Stimulated activated CD8-positive, alpha-beta memory T cell treated with anti-CD3 and anti-CD28 coated beads, Interleukin-4, amount 100 ng/mL, for 1 hour (primary cell): ENCODE data around the gene NSUN2.
"Not testable (repeated sequence)": the region's sequence is repeated elsewhere in the genome, so short reads cannot be mapped to it uniquely, and the experiment has no call there.

Experiments
- DNase-seq, 2 donors: peaks; one replicate each; pipeline ENCODE4 v3.0.0-alpha.2; 2020; ENCODE audit warnings: low read depth in 2 of 2, low spot score in 1 of 2

Gene NSUN2

DNA sequence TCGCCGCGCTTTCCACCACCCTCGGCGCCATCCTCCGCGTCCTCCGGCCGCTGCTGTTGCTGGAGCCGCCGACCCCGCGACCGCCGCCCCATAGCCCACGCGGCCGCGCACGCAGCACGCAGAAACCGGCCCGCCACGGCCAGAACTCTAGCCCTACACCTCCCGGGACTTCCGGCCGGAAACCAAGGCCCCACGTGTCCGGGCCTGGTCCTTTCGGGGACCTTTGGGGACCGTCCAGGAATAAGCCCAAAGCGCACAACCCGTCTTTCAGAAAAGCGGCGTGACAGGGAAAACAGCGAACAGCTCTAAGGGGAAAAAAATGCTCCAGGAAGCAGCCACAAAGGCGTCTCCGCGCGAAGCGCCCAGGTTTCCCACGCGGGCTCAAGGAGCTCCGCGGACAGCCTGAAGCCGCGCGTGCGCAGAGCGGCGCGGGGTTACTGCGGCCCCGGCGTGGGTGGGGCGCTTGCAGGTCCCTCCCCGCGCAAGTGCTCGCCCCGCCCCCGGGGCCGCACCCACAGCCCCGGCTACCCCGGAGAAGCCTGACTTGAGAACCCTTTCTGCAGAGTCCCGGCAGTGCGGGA, at the start of gene NSUN2, which contains the start of gene SRD5A1:
TSS of gene NSUN2 (minus strand) at position 157 of the 581 bp plus-strand sequence. CDS start at position 92, 65 bp downstream.
TSS of gene SRD5A1 (plus strand) at position 553 of the 581 bp plus-strand sequence. CDS start 137 bp downstream, outside the sequence.
- peak; percentile 79 to 83 for DNase-seq

DNA sequence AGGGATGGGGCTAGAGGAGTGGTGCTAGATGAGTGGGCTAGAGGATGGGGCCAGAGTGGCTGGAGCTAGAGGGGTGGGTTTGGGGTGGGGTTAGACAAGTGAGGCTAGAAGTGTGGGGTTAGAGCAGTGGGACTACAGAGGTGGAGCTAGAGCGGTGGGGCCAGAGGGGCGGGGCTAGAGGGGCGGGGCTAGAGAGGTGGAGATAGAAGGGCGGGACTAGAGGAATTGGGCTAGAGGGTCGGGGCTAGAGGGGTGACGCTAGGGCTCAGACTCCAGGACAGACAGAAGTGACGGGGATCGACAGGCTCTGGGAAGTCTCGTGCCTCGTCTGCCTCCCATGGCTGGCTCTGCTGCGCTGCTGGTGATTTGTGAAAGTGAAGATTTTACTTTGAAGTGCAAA, 49.4 kb upstream of the NSUN2 start:
- no peak for DNase-seq

GRCh38 chr5:6681682-6682081, 48.8 kb upstream of the NSUN2 start:
- DNase-seq: no peak

- no peak for DNase-seq
Measured at GRCh38 chr5:6680922-6681321, 48.1 kb upstream of the NSUN2 start.

DNA sequence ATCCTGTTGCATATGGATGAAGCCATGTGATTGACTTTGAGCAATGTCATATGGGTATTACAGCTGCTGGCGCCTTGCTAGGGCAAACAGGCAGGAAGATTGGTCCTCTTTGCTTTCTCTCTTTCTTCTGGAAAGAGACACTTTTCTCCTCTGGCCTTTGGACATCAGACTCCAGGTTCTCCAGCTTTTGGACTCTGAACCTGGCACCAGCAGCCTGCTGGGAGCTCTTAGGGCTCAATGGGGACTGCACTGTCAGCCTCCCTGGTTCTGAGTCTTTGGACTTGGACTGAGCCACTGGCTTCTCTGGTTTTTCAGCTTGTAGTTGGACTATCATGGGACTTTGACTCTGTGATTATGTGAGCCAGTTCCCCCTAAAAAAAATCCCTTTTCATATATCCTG, 45.5 kb upstream of the NSUN2 start:
- no peak for DNase-seq

DNA sequence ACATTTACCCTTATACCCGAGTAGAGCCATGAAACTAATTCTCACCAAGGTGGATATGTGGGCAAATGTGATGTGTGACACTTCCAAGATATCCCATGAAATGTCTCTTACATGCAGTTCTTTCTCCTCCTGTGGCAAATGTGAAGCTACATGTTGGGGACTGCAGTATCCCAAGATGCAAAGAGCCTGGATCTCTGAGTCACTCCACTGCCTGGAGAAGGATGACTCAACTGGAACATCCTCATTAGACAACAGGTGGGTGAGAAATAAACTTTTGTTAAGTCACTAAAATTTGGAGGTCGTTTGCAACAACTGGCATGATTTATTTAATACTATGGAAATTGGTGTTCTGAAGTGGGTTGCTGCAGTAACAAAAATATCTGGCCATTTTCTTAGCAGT, 43.9 kb upstream of the NSUN2 start:
- no peak for DNase-seq

DNA sequence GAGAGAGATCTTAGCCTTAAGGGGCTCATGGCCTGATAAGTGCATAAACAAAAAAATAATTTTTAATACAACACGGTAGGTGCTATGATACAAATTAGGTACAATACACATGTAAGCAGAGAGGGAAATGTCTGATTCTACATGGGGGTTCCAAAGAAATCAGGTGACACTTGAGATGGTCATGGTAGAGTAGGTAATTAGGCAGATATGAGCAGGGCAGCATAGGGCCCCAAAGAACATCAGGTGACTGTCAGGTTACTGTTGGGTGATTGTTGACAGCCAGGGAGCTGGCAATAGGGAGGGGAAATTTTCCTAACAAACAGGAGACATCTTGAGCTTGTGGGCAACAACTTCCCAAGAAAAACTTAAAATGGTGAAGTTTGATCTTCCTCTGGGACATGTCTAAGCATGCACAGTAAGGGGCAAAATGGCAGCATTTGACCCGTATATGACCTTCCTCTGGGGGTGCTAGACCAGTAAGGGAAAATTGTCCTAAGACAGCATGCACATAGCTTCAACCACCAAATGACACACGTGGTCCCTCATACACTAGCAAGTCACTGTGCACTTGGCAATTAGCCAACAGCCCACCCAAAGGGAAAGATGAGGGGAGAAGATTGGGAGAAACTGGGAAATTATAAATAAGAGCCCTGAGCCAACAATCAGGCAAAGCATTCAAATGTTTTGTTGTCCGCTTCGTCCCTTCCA, 43.1 kb upstream of the NSUN2 start:
- DNase-seq: no peak

DNA sequence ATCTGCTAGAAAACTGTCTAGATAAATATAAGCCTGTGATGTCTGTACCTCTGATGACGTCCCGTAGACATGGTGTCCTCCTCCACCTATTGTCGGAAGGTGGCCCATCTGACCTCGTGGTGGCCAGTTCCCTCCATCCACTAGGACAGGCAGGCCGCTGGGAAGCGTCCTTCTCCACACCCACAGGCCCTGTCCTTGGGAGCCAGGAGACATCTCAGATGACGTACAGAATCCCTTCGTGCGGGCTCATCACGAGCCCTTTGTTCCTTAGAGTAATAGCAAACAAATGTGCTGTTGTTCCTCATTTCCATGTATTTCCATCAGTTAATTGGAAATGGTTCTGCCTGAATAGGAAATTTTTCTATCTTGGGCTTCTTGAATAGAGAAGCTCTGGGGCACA, 42.0 kb upstream of the NSUN2 start:
- DNase-seq: no peak

GRCh38 chr5:6674421-6674820, 41.6 kb upstream of the NSUN2 start:
- no peak for DNase-seq

DNA sequence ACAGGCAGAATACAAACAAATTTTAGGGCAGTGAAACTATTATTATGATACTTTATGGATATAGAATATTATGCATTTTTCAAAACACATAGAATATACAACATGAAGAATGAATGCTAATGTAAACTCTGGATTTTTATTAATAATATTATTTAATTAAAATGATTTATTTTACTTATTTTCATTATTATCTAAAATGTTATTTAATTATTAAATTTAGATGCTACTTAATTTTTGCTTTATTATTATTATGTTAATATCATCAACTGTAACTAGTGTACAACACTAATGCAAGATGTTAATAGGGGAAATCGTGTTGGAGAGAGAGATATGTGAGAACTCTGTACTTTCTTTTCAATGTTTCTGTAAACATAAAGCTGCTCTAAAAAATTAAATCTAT, 41.1 kb upstream of the NSUN2 start:
- no peak for DNase-seq

GRCh38 chr5:6673031-6673430, 40.2 kb upstream of the NSUN2 start:
- DNase-seq: no peak

DNA sequence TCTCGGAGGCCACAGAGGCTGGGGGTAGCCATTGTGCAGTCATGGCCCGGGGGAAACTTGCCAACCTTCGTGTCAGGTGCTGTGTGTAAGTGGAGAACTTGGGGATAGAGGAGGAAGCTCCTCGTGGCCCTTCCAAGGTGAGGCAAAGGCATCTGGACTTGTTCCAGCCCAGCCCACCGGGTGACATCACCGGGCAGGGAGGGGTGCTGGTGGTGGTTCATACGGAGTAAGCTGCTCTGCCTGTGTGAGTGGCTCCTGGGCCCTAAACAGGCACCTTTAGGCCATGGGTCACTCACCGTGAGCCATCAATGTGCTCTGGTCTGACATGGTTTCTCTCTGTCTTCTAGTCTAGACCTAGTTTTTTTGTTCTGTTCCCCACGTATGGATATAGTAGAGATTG, 35.9 kb upstream of the NSUN2 start:
- DNase-seq: not testable (repeated sequence)

DNA sequence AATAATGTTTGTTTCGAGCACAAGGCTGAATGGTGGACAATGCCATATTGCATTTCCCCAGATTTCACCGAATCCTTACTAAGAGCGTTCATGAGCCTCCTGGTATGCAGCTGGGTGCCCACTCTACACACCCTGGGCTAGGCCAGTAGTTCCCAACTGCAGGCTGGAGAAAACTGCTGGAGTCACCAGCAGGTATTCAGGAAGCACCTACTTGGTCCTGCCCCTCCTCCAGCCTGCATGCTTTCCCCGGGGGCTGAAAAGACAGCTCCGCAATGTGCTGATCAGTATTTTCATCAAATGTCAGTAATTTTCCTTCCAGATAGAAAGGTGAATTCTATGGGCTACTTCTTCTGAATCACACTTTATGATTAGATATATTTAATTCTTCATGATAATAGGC, 34.8 kb upstream of the NSUN2 start:
- no peak for DNase-seq

DNA sequence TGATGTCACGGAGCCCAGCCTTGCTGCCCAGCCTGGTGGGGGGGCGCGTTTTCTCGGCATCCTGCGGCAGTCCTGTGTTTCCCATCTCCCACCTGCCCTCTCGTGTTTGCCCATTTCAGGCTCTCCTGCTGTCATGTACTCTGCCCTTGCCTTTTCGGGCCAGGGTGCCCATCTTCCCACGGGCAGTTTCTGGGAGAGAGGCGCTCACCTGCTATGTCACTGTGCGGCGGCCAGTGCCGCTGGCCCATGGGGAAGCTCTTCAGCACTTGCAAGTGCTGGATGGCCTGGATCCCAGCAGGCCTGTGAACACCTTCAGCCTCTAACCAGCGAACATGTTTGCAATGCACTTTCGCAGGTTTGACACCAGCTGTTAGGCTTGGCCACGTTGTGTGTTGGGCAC, 33.9 kb upstream of the NSUN2 start:
- no peak for DNase-seq

GRCh38 chr5:6660688-6661087, 27.8 kb upstream of the NSUN2 start:
- no peak for DNase-seq

GRCh38 chr5:6659941-6660684, 27.3 kb upstream of the NSUN2 start:
- no peak for DNase-seq

DNA sequence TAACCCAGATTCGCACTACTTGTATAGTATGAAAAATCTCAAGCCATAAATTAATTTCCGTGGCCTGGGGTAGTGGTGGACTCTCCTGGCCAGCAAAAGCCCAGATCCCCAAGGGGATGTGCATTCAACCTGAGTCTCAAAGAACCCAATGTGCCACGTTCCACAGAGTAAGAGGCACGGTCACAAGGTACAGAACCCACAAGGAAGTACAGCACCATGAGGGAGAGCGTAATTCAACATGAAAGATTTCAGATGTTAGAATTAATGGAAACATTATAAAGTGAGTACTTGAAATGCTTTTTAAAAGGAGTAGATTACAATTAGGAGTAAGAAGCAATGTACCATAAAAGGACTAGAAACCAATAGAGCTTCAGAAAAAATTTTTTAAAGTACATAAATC, 23.8 kb upstream of the NSUN2 start:
- DNase-seq: no peak

DNA sequence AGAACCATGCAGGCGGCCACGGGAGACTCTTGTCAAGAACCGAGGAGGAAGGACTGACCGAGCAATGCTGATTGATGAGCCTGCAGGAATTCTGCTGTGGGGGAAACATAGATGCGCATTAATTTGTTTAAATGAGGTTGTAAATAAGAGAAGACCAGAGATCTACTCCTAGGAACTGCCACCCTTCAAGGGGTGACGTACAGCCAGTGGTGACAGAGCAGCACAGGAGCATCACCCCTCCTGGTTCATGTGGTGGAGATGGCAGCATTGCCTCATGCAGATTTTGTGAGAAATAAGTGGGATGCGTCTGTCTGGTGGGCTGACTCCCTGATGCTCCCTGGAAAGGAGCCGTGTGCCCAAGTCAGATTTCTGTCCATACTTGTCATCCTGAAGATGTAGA, 22.6 kb upstream of the NSUN2 start:
- no peak for DNase-seq

- no peak for DNase-seq
Measured at GRCh38 chr5:6652025-6652424, 19.2 kb upstream of the NSUN2 start.

DNA sequence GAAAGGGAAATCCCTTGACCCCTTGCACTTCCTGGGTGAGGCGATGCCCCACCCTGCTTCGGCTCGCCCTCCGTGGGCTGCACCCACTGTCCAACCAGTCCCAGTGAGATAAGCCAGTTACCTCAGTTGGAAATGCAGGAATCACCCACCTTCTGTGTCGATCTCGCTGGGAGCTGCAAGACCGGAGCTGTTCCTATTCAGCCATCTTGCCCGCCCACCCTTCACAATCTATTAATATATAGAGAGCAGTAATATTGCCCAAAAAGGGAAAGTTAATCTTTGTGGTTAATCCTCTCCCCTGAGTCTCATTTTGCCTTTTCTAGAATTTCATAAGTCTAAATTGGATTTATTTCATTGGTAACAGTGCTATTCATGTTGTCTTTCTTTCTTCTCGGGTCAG, 16.8 kb upstream of the NSUN2 start:
- no peak for DNase-seq

- no peak for DNase-seq
Measured at GRCh38 chr5:6649186-6649585, 16.3 kb upstream of the NSUN2 start.
